GM20000 (cell line): Measurements from ENCODE around the gene NEDD9.

ENCODE experiments used
- DNase-seq: peaks from one replicate; pipeline ENCODE4 v3.0.0; 2012; ENCODE audit warnings: low spot score
- CTCF ChIP-seq: IDR thresholded peaks from 2 replicates; pipeline ENCODE4 v1.5.1; 2012; ENCODE audit warnings: mild to moderate bottlenecking, control low read depth; ENCODE audit errors: extremely low read depth, missing control alignments

The NEDD9 gene

GRCh38 chr6:11221623-11222384, 10.7 kb downstream of the NEDD9 start:
- no peak for DNase-seq
- TF ChIP-seq CTCF, result no peak

- DNase-seq, result no peak
- TF ChIP-seq CTCF, result no peak
These were observed 13.1 kb downstream of the NEDD9 start for GRCh38 chr6:11219400-11219834.

GRCh38 chr6:11218538-11219399, 13.7 kb downstream of the NEDD9 start:
- DNase-seq, result no peak

GRCh38 chr6:11218102-11218442, 14.4 kb downstream of the NEDD9 start:
- DNase-seq, result no peak
- no peak for TF ChIP-seq CTCF

More at GRCh38 chr6:11218538-11219399, 13.7 kb downstream of the NEDD9 start:
- TF ChIP-seq CTCF, result no peak

- no peak for TF ChIP-seq CTCF
- no peak for DNase-seq
These were observed 14.9 kb downstream of the NEDD9 start for GRCh38 chr6:11217360-11218101.

GRCh38 chr6:11215773-11216172, 16.7 kb downstream of the NEDD9 start:
- TF ChIP-seq CTCF, result no peak
- DNase-seq, result no peak

GRCh38 chr6:11214901-11215300, 17.6 kb downstream of the NEDD9 start:
- DNase-seq, result no peak
- TF ChIP-seq CTCF, result no peak
